Thyroid gland (tissue), 4 donors: ENCODE data around the gene C1orf56.

ENCODE experiments used
- POLR2A ChIP-seq, 2 donors: fragments of 450-650 bp; IDR thresholded peaks; one replicate each; pipeline ENCODE4 v1.6.1; 2017; ENCODE audit warnings: antibody characterized with exemption in 2 of 2, mild to moderate bottlenecking in 2 of 2, moderate library complexity in 1 of 2
- TF ChIP-seq, protein P1 (sequence below), 6 experiments: fragments of 200-600 bp in 3 of 6; fragments of 450-650 bp in 3 of 6; sonication (generic) in 3 of 6; IDR thresholded peaks; one replicate each; pipeline ENCODE4 v1.5.1; 2016 to 2019; ENCODE audit warnings: antibody characterized with exemption in 6 of 6, mild to moderate bottlenecking in 2 of 6, inconsistent platforms in 1 of 6, moderate library complexity in 1 of 6

DNA sequence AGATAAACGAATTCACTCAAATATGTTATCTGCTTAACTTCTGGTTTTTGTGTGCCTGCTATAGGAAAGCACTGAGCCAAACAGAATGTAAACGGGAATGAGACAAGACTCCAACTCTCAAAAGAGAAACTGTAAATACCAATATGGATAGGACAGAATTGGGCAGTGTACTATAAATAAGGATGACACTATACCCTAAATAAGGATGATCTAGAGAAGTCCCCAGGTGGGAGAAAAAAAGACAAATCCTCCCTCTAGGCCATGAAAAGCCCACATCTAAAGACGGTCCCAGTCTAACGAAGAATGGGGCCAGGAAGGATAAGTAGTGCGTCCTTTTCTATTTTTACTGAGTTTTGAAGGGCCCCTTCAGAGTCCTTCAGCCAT, 21.5 kb downstream of the C1orf56 start:
- TF ChIP-seq, protein P1, sequence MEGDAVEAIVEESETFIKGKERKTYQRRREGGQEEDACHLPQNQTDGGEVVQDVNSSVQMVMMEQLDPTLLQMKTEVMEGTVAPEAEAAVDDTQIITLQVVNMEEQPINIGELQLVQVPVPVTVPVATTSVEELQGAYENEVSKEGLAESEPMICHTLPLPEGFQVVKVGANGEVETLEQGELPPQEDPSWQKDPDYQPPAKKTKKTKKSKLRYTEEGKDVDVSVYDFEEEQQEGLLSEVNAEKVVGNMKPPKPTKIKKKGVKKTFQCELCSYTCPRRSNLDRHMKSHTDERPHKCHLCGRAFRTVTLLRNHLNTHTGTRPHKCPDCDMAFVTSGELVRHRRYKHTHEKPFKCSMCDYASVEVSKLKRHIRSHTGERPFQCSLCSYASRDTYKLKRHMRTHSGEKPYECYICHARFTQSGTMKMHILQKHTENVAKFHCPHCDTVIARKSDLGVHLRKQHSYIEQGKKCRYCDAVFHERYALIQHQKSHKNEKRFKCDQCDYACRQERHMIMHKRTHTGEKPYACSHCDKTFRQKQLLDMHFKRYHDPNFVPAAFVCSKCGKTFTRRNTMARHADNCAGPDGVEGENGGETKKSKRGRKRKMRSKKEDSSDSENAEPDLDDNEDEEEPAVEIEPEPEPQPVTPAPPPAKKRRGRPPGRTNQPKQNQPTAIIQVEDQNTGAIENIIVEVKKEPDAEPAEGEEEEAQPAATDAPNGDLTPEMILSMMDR (IDR thresholded peaks at IDR 0.05), result no peak
- TF ChIP-seq POLR2A (IDR thresholded peaks at IDR 0.05), result peak in 1 of 2 donors; percentile 30
